Loucy (cell line): Measurements from ENCODE around the gene CDK18.

ENCODE experiments used
- CTCF ChIP-seq: fragments of 200-600 bp; sonication (generic); conservative IDR thresholded peaks from 2 replicates; pipeline ENCODE4 v1.5.1; 2014; ENCODE audit warnings: mild to moderate bottlenecking, antibody characterized with exemption, low read length
- EZH2phosphoT487 ChIP-seq: fragments of 200-600 bp; IDR thresholded peaks from 2 replicates; pipeline ENCODE4 v1.6.1; 2018; ENCODE audit warnings: antibody characterized with exemption, mild to moderate bottlenecking, moderate library complexity, borderline replicate concordance

DNA sequence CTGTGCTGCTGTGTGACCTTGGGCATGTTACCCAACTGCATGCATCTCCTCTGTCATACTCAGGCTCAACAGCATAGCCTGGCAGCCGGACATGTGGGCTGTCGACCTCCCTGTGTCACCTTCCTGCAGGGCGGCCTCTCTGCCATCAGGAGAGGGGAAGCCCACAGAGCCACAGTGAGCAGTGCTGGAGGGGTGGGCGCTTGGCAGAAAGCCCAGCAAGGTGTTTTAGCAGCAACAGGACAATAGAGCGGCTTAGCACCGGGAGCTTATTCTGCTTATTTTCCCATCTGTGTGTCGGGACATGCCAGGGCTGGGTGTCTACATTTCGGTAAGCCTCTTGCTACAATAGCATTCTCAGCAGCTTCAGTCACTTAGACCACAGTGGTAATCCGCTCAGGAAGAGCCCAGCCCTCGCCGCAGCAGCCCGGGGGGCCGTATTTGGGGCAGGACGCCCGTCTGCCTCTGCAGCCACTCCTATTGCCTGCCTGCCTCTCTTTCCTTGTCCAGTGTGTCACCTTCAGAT is 22.8 kb upstream of the CDK18 start:
- TF ChIP-seq EZH2phosphoT487 (no peak), CTCF (no peak)
